Stimulated activated CD4-positive, alpha-beta T cell treated with anti-CD3 and anti-CD28 coated beads, Interleukin-1b, Interleukin-23, amount 100 ng/mL, for 4 hours (primary cell): ENCODE results near the gene ZBED4.

Source experiments
- DNase-seq, 2 donors: peaks; one replicate each; pipeline ENCODE4 v3.0.0-alpha.2; 2020; ENCODE audit warnings: low read depth in 2 of 2

The ZBED4 gene

DNA sequence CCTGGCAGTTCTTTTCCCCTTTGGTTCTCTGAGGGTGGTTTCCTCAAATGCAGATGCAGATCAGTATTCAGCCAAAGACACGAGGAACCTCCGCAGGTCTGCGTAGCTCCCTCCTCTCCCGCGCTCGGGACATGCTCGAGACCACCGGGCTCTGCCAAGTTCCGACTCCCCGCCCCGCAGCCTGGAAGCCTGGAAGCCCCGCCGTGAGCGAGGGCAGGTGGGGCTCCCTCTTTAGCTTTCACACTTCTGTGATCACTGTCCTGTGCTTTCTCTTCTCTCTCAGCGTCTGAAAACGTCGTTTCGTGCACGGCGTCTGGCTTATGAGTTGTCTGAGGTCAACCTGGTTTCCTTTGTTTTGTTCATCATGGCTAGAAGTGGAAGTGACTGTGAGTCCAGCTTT is 26.6 kb downstream of the ZBED4 start:
- no peak for DNase-seq

DNA sequence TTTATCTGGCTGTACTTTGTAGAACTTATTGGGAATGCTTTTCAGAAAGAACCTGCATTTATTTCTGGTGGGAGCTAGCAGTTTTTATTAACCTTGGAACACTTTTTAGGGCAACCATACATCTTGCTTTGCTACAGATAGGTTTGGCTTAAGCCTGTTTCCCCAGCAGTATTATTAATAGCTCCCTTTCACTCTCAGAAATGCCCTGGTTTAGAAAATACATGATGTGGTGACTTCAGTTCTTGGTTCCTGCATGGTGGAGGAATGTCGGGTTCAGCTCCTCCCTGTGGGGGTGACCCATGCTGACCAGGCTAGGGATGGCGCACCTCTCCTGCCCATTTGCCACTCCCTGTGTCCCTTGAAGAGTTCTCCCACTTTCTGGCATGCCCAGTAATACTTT is 28.2 kb downstream of the ZBED4 start:
- DNase-seq: no peak

DNA sequence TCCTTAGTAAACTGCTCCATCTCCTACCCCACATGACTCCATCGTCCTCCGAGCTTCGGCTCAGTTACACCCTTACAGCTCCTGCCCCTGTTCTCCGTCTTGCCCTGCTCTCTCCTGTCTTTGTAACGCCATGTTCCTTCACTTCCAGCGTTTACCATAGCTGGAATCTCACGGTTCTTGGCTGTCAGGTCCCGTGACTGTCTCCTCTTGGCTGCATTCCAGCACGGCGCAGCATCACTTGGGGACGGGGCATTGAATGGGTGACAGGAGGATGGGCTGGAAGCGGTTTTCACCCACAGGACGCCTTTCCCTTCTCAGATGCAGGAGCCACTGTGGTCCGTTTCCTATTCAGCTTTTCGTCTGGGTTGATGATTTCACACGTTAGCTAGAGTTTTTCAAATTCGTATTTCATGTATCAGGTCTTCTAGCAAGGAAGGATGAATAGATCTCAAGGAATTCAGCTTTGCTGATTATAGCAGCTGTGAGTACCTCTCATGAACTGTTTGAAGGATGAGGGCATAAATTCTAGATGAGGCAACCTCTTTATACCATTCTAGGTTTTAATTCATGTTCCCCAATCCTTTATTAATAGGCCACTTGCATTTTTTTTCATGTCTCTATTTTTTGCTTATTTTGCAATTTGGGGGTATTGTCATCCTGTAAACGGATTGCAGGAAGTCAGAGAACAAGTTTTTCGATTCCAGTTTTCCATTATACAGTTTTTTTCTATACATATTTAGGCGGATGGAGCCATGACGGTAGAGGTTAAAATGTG is 29.1 kb downstream of the ZBED4 start:
- no peak for DNase-seq

DNA sequence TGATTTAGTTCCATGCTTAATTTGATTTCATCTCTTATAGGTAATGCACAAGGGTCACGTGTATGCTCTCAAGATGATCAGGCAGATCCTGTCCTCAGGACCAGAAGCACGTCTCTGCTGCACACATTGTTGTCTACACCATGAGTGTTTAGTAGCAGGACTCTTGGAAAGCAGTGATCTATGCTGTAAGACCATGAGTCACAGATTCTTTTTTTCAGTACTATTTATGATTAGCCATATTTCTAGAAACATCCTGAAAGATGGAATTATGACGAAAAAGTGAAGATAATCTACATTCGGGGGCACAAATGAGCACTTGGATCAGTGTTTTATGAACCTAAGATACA is 29.6 kb downstream of the ZBED4 start:
- DNase-seq: no peak

DNA sequence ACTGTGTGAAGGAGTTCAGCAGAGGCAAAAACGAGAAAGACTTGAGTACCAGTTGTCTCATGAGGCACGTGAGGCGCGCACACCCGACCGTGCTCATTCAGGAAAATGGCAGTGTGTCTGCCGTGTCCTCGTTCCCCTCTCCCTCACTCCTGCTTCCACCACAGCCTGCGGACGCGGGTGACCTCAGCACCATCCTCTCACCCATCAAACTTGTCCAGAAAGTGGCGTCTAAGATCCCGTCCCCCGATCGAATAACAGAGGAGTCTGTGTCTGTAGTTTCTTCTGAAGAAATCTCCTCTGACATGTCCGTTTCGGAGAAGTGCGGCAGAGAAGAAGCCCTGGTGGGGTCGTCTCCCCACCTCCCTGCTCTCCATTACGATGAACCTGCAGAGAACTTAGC is 30.4 kb downstream of the ZBED4 start:
- DNase-seq: no peak

DNA sequence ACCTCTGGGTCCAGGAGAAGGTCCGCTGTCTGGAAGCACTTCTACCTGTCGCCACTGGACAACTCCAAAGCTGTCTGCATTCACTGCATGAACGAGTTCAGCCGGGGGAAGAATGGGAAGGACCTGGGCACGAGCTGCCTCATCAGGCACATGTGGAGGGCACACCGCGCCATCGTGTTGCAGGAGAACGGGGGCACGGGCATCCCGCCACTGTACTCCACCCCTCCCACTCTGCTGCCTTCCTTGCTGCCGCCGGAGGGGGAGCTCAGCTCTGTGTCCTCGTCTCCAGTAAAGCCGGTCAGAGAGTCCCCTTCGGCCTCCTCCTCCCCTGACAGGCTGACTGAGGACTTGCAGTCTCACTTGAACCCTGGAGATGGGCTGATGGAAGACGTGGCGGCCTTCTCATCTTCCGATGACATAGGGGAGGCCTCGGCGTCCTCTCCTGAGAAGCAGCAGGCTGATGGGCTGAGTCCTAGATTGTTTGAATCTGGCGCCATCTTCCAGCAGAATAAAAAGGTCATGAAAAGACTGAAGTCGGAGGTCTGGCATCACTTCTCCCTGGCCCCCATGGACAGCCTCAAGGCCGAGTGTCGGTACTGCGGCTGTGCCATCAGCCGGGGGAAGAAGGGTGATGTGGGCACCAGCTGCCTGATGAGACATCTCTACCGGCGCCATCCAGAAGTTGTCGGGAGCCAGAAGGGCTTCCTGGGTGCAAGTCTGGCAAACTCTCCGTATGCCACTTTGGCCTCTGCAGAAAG is 31.0 kb downstream of the ZBED4 start:
- no peak for DNase-seq

DNA sequence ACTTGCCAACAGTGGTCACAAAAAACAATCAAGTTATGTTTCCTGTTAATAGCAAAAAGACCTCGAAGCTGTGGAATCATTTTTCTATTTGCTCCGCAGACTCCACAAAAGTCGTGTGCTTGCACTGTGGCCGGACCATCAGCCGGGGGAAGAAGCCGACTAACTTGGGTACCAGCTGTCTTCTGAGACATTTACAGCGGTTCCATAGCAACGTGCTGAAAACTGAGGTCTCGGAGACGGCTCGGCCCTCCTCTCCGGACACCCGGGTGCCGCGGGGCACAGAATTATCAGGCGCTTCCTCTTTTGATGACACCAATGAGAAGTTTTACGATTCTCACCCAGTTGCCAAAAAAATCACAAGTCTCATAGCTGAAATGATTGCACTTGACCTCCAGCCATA is 31.6 kb downstream of the ZBED4 start:
- no peak for DNase-seq

DNA sequence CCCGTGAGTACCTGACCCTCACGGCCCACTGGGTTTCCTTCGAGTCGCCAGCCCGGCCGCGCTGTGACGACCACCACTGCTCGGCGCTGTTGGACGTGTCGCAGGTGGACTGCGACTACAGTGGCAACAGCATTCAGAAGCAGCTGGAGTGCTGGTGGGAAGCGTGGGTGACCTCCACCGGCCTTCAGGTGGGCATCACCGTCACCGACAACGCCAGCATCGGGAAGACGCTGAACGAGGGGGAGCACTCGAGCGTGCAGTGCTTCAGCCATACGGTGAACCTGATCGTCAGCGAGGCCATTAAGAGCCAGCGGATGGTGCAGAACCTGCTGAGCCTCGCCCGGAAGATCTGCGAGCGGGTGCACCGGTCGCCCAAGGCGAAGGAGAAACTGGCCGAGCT is 32.2 kb downstream of the ZBED4 start:
- no peak for DNase-seq

DNA sequence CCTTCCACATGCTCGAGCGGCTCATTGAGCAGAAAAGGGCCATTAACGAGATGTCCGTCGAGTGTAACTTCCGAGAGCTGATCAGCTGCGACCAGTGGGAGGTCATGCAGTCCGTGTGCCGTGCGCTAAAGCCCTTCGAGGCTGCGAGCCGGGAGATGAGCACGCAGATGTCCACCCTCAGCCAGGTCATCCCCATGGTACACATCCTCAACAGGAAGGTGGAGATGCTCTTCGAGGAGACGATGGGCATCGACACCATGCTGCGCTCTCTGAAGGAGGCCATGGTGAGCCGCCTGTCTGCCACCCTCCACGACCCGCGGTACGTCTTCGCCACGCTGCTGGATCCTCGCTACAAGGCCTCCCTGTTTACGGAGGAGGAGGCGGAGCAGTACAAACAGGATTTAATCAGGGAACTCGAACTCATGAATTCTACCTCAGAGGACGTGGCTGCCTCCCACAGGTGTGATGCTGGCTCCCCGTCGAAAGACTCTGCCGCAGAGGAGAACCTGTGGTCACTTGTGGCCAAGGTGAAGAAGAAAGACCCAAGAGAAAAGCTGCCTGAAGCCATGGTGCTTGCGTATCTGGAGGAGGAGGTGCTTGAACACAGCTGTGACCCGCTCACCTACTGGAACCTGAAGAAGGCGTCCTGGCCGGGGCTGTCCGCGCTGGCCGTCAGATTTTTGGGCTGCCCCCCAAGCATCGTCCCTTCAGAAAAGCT is 32.9 kb downstream of the ZBED4 start:
- no peak for DNase-seq

DNA sequence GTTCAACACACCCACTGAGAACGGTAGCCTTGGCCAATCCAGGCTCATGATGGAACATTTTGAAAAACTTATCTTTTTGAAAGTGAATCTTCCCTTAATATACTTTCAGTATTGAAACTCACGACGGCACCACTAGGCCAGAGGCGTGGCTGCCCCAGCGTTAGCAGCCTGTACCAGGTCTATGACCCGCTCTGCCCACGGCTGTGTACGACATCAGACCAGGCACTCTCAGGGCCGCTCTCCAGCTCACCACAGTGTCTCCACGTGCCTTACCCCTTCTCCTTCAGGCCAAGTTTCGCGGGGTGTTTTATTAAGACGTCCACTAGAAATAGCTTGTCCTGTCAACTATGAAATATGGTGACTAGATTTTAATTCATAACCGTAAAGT is 33.4 kb downstream of the ZBED4 start:
- DNase-seq: no peak

DNA sequence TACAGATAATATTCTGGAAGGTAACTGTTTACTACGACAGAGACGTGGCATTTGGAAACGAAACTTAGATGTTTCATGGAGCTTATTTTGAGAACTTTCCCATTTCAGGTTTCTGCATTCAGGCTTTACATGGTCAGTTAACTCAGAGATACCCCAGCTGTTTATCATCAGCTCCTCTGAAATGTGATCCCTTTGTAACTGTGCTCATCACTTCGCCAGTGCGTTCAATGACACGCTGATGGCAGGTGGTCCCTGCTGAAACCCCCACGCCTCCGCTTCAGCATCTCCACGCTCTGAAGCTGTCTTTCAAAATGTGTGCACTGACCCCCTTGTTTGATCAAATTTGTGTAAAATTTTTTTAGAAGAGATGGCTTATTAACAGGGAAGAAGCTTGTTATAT is 34.1 kb downstream of the ZBED4 start:
- no peak for DNase-seq

DNA sequence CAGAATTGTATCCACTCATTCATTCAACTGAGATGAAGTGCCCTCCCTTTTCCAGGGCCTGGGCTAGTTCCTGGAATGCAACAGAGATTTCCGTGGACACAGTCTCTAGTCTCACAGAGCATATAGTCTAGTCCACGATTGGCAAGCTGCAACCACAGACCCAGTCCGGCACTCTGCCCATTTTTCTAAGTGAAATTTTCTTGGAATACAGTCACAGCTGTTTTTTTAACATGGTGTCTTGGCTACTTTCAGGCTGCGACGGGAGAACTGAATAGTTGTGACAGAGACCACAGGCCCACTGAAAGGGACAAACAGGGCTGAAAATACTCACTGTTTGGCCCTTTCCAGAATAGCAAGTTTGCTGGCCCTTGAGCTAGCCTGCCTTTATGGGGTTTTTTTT is 35.4 kb downstream of the ZBED4 start:
- DNase-seq: no peak

DNA sequence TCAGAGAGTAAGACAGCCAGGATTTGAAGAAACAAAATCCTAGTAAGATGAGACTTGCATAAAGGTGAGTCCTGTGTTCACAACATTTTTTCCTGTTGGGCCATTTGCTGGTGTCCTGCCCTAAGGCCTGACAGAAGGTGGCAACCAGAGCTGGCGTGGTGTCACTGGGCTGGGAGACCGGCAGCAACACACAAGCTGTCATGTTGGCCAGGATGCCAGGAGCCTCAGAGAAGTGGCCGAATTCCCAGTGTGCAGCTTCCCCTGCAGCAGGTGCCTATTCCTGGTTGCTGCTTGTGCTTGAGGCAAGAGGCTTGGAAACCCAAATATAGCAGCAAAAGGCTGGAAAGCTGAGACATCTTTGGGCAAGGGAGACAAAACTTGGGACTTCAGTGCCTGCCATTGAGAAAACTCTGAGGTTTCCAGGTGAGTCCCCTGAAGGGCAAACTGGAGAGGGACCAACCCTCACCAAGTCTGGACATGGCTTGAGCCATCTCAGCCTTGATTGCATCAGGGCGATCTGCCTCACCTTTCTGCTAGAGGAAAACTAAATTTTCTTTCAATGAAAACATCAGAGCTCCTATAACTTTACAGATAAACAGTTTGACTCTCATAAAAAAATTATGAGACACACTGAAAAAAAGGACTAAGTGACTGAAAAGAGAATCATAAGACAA is 38.7 kb downstream of the ZBED4 start:
- DNase-seq: no peak

DNA sequence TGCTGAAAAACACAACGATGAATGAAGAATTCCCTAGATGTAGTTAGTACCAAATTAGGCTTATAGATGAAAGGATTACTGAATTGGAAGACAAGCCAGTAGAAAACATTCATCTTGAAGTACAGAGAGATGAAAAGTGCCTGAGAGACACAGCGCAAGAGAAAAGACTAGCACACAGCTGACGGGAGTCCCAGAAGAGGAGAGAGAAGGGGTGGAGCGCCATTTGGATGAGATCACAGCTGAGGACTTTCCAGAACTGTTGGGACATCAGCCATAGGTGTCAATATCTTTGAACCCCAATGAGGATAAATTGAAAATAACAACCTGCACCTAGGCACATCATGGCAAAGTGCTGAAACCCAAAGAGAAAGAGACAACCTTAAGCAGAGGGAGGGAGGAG is 39.4 kb downstream of the ZBED4 start:
- no peak for DNase-seq

DNA sequence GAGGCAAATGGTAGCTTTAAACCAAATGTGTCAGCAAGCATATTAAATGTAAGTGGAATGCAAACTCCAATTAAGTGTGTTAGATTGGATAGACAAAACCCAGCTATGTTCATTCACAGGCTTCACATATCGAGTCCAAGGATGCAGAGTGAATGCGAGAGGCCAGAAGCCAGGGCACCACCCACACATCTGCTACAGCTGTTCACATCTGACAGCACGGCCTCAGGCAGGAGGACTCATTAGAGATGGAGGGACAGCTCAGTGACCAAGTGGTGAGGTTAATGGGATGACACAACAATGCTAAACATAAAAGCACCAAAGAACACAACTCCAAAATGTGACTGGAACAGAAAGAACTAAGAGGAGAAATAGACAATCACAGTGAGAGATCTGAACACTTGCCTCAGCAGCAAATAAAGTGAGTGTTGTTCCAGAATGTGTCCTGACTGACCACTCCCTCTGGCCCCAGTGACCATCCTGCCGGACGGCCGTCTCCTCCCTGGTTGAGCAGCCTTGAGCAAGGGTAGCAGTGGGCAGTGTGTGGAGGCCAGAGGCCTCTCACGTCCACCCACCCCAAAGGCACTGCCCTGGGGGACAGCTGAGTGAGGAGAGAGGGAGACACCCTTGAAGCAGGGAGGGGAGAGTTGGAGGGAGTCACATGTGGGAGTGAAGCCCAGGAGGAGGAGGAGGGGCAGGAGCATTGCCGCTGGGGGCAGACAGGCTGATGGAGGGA is 40.8 kb downstream of the ZBED4 start:
- no peak for DNase-seq

DNA sequence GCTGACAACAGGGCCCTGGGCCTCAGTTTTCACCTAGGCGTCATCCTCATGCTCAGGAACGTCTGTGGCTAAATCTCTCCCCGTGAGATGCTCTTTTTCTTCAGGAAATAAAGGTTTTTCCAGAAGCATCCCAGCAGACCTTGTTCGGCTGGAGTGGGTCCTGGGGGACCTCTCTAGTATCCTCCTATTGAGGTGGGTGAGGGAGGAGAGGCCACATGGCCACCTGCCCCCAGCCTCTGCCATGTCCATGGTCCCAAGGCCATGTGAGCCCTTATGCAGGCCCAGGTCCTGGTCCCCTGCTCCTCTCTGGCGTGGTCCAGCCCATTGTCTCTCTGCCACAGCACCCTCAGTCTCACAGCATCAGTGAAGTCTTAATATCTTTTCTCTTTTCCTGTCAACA is 42.6 kb downstream of the ZBED4 start:
- DNase-seq: no peak

DNA sequence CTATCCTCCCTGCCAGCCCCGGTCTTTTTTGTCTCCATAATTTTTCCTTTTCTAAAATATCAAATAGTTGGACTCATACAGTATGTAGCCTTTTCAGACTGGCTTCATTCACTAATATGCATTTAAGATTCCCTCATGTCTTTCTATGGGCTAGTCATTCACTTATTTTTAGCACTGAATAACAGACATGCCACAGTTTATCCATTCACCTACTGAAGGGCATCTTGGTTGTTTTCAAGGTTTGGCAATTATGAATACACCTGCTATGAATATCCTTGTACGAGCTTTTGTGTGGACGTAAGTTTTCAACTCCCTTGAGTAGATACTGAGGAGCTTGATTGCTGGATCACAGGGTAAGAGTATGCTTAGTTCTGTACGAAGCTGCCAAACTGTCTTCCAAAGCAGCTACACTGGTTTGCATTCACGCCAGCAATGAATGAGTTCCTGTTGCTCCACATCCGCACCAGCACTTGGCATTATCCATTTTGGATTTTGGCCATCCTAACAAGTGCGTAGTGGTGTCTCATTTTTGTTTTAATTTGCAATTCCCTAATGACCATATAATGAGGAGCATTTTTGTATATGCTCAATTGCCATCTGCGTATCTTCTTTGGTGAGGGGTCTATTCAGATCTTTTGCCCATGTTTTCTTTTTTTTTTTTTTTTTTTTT is 43.5 kb downstream of the ZBED4 start:
- DNase-seq: no peak

DNA sequence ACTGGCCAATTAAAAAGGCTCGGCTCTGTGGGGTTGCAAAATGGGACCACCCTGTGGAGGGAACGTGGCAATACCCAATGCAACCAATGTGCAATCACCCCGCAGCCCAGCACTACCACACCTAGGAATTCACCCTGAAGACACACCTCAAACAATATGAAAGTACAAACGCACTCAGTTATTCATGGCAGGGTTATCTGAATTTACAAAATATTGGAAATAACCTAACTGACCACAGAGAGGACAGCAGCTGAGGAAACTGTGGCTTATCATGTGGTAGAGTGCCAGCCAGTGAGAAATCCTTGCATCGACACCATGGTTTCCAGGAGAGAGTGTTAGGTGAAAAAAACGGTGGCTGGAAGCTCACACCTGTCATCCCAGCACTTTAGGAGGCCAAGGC is 45.9 kb downstream of the ZBED4 start:
- no peak for DNase-seq

DNA sequence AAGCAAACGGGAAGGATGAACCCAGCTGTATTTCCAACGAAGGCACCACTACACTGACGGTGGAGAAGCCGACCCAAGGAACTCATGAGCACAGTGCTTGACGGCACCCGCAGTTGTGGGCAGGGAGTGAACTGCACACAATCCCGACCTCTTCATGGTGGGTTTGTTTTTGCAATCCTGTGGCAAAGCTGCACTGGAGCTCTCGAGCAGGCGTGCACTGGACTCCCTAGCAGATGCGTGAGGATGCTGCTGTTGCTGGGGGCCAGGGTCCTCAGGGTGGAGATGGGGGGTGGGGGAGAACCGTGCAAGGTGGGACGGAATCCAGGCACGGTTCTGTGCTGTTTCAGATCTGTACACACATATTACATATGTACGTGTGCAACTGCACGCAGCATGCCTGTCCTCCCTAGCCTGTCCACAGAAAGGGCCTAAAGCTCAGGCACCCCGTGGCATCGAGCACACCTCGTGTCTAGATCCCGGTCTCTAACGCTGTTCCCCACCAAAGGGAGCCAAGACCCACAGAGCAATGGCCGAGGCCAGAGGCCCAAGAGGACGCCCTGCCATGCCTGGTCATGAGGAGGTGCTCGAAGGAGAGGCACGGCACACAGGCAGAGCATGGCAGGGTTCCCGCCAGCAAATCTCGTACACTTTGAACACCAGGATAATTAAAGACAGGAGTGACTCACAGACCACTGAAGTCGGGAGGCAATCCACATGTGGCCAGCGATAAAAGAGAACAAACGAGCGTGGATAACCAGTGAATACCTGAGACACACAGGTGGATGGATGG is 47.0 kb downstream of the ZBED4 start:
- no peak for DNase-seq

DNA sequence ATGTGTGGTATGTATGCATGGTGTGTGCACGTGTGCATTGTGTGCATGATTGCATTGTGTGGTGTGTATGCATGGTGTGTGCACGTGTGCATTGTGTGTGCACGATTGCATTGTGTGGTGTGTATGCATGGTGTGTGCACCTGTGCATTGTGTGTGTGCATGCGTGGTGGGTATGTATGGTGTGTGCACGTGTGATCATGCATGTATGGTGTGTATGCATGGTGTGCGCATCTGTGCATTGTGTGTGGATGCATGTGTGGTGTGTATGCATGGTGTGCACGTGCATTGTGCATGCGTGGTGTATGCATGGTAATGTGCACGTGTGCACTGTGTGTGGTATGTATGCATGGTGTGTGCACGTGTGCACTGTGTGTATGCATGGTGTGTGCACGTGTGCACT is 47.8 kb downstream of the ZBED4 start:
- DNase-seq: no peak
